ENCODE measurements around the gene SLITRK6.

DNA sequence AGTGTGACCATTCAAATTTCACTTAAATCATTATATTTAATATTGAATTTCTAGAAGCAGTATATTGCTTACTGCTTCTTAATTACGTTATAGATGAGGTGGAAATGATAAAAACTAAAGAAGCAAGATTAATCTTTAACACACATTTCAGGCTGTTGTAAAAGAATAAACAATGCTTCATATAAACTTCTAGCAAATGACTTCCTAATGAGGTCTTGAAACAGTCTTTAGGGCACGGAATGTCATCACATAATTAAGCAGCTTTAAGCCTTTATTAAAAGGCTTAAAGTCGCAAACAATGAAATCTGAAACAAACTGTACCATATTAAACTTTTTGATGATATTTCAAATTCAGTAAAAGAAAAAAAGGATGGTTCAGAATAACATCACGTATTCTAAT is 1.9 kb downstream of the SLITRK6 start:
- TF ChIP-seq POLR2A (IDR thresholded peaks at IDR 0.05) = no peak
- TF ChIP-seq, protein P1, sequence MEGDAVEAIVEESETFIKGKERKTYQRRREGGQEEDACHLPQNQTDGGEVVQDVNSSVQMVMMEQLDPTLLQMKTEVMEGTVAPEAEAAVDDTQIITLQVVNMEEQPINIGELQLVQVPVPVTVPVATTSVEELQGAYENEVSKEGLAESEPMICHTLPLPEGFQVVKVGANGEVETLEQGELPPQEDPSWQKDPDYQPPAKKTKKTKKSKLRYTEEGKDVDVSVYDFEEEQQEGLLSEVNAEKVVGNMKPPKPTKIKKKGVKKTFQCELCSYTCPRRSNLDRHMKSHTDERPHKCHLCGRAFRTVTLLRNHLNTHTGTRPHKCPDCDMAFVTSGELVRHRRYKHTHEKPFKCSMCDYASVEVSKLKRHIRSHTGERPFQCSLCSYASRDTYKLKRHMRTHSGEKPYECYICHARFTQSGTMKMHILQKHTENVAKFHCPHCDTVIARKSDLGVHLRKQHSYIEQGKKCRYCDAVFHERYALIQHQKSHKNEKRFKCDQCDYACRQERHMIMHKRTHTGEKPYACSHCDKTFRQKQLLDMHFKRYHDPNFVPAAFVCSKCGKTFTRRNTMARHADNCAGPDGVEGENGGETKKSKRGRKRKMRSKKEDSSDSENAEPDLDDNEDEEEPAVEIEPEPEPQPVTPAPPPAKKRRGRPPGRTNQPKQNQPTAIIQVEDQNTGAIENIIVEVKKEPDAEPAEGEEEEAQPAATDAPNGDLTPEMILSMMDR (IDR thresholded peaks at IDR 0.05) = no peak
